ENCODE results near the gene NOM1.

The NOM1 gene

GRCh38 chr7:157017603-157018327 lies 68.3 kb downstream of the NOM1 start:
- peak; percentile 46 for DNase-seq

GRCh38 chr7:157018328-157018996 lies 69.0 kb downstream of the NOM1 start:
- no peak for DNase-seq

DNA sequence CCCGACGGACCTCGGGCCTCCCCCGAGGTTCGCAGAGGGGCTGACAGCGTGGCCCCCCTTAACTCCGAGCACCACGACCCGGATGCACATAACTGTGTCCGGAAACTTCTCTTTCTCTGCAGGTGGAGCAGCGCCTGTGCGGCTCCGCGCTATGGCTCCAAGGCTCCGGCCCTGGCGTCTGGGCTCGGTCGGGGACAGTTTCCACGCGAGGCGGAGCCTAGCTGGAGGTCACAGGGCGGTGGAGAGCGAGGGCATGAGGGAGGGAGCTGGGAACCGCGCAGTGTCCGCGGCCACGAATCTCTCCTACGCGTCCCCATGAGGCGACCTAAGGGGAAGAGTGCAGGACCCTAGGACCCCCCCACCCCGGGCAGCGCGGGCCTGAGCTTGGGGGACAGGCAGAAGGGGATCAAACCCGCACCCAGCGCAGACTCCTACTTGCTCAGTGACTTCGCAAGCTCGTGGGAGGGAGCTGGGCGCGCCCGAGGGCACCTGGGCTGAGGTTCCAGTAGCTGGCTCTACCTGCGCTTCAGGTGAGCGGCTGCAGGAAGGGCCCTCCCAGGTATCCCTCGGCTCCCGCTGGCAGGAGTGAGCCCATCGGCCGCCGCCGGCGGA lies 69.6 kb downstream of the NOM1 start:
- DNase-seq: no peak

DNA sequence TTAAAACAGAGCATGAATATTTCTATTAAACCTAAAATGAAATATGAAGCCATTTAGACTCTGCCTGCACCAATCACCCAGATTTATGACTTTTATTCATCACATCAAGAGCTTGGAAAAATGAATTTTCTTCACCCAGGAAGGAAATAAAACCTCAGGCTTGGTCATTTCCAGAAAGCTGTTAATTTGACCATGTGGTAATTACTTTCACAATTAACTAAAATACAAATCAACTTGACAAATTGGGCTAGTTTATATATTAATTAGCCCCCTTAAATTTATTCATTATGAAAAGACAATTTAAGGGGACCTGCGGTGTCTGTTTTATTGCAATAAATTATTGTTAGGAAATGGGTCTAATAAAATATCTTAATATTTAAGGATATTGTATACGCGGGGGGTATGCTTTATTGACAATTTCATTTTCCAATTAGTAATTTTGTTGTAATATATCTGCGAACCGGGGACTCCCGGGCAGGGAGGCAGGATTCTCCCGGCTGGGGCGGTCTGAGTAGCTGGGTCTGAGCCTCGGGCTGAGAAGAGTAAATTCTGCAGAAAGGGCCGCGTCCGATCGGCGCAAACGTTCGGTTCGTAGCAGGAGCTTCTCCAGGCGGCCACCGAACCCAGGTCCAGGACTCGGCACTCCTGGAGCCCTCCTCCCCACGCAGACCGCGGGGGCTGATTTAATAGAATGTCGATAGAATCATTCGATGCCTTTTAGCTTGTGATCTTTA lies 70.4 kb downstream of the NOM1 start:
- DNase-seq: no peak

DNA sequence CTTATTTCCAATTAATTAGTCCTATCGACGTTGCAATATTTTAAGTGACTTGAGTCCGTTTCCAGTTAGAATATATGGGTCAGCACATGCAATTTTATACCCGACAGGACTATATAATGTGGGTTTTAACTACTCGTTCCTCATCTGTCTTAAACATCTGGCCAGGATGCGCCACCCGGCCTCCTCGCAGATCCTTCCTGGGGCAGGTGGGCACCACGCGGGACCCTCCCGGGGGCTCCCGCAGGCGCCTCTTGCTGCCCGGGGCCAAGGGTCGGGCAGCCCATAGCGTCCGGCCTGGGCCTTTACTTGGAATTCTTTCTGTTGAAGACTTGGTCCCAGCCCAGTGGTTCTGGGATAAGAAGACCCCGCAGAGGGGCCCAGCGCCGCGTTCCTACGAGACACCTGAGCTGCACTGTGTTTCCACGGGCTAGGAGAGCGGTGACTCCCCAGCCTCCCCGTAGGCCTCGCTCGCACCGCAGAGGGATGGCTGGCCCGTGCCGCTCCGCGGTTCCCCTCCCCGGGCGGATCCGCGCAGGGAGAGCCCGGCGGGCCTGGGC lies 71.1 kb downstream of the NOM1 start:
- no peak for DNase-seq

DNA sequence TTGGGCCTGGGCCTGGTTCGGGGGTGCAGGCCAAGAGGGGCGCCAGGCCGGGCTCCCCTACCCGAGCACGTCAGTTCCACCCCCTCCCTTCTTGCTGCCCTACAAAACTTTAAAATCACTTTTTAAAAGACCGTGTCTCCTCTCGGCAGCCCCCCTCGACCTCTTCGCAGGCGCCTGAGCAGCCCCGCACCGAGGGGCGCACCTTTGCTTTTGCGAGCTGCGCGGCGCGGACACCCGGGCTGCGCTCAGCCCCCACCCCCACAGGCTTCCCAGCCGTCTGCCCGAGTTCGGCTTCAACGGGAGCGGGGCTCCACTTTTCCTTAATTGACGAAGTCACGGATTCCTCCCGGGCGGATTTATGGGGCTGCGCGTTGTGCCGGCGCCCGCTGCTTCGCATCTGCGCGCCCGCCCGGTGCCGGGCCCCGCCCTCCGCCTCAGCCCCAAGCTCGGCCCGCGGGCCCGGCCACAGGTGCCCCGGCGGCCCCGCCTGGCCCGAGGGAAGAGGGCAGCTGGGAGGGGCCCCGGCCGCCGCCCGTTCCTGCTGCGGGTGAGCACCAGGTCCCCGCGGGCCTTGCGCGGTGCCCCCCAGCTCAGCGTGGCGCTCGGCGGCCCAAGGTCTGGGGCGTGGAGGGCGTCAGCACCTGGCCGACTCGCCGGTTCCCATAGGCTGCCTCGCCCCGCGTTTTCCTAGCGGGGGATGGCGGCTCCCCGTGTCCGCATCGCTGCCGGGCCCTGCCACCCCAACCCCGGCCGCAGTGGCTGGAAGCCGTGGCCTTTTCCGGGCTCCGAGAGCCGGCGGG lies 71.8 kb downstream of the NOM1 start:
- DNase-seq: no peak

GRCh38 chr7:157021871-157022680 lies 72.6 kb downstream of the NOM1 start:
- no peak for DNase-seq
